HepG2 (cell line): ENCODE results near the gene URI1. TPM values are rescaled to one million over a fixed set of nuclear protein-coding genes. Genes with fewer than 3 reads are reported as not detected.

ENCODE experiments used
- ELF1 ChIP-seq: sonication (generic); formaldehyde crosslinking; IDR thresholded peaks from 2 replicates; pipeline ENCODE4 v1.4.0; 2020; ENCODE audit warnings: missing genetic modification reagents
- FOXM1 ChIP-seq: sonication (generic); formaldehyde crosslinking; IDR thresholded peaks from 2 replicates; pipeline ENCODE4 v1.5.0; 2020; ENCODE audit warnings: missing genetic modification reagents
- GABPB1 ChIP-seq: IDR thresholded peaks from 2 replicates; pipeline ENCODE4 v1.6.1; 2016; ENCODE audit warnings: mild to moderate bottlenecking, missing genetic modification reagents, moderate library complexity, missing compliant biosample characterization
- HDAC1 ChIP-seq: sonication (generic); formaldehyde crosslinking; IDR thresholded peaks from 2 replicates; pipeline ENCODE4 v1.5.1; 2020; ENCODE audit warnings: mild to moderate bottlenecking, missing genetic modification reagents
- HNF1B ChIP-seq: sonication (generic); formaldehyde crosslinking; IDR thresholded peaks from 2 replicates; pipeline ENCODE4 v1.5.1; 2020; ENCODE audit warnings: mild to moderate bottlenecking, moderate library complexity, missing genetic modification reagents
- HNRNPLL ChIP-seq: fragments of 200-400 bp; formaldehyde crosslinking; IDR thresholded peaks from 2 replicates; pipeline ENCODE4 v1.6.1; 2017; ENCODE audit warnings: mild to moderate bottlenecking, low read depth, low read length; ENCODE audit not compliant: poor library complexity, severe bottlenecking
- KLF11 ChIP-seq: IDR thresholded peaks from 2 replicates; pipeline ENCODE4 v1.6.1; 2016; ENCODE audit warnings: missing compliant biosample characterization
- KLF12 ChIP-seq: sonication (generic); formaldehyde crosslinking; IDR thresholded peaks from 2 replicates; pipeline ENCODE4 v1.4.0; 2020; ENCODE audit warnings: missing genetic modification reagents, borderline replicate concordance
- MTF1 ChIP-seq: sonication (generic); formaldehyde crosslinking; IDR thresholded peaks from 2 replicates; pipeline ENCODE4 v1.5.0; 2020; ENCODE audit warnings: missing genetic modification reagents
- SKI ChIP-seq: fragments of 450-650 bp; IDR thresholded peaks from one replicate; pipeline ENCODE4 v1.6.1; 2018; ENCODE audit warnings: mild to moderate bottlenecking; ENCODE audit not compliant: partially characterized antibody
- SOX6 ChIP-seq, 2 experiments: fragments of 450-650 bp in 1 of 2; sonication (generic) in 1 of 2; formaldehyde crosslinking in 1 of 2; IDR thresholded peaks; 2 replicates each; pipeline versions ENCODE4 v1.4.0 to v1.6.1; 2017 to 2020; ENCODE audit warnings: antibody characterized with exemption in 1 of 2, mild to moderate bottlenecking in 1 of 2, missing genetic modification reagents in 1 of 2
- STAT5B ChIP-seq: sonication (generic); formaldehyde crosslinking; IDR thresholded peaks from 2 replicates; pipeline ENCODE4 v1.4.0; 2020; ENCODE audit warnings: missing genetic modification reagents
- TGIF2 ChIP-seq: IDR thresholded peaks from 2 replicates; pipeline ENCODE4 v1.6.1; 2016; ENCODE audit warnings: control low read depth, missing compliant biosample characterization
- ZNF644 ChIP-seq: IDR thresholded peaks from 2 replicates; pipeline ENCODE4 v1.6.1; 2016; ENCODE audit warnings: low read depth
- ZNF687 ChIP-seq: sonication (generic); formaldehyde crosslinking; IDR thresholded peaks from 2 replicates; pipeline ENCODE4 v1.5.1; 2020; ENCODE audit warnings: mild to moderate bottlenecking, missing genetic modification reagents, moderate library complexity
- polyA plus RNA-seq, 8 experiments: library from polyadenylated mRNA; depleted of rRNA in 3 of 8; stranded (reverse) in 7 of 8; unstranded in 1 of 8; fragments of >200 nt; fragmentation: Illumina TruSeq in 4 of 8; extraction: Trizol in 4 of 8; gene quantifications; 2 replicates each; pipeline versions ENCODE4 v1.2.1 to v1.2.3, GENCODE V29; 2011 to 2016; ENCODE audit warnings: low read depth in 4 of 8, missing spikeins in 1 of 8, mixed read lengths in 1 of 8; ENCODE audit not compliant: insufficient read depth in 1 of 8
- total RNA-seq, 5 experiments: library from RNA; depleted of rRNA; stranded (reverse); fragments of >200 nt; fragmentation: Illumina TruSeq; extraction: Trizol; gene quantifications; 2 replicates each; pipeline ENCODE4 v1.2.3, GENCODE V29; 2016; ENCODE audit warnings: low read depth in 1 of 5
- TF ChIP-seq, protein P1 (sequence below): sonication (generic); formaldehyde crosslinking; IDR thresholded peaks from 2 replicates; pipeline ENCODE4 v1.9.0; 2021; ENCODE audit warnings: missing genetic modification reagents, borderline replicate concordance
- TF ChIP-seq, protein P2 (sequence below): sonication (generic); formaldehyde crosslinking; IDR thresholded peaks from 2 replicates; pipeline ENCODE4 v1.4.0; 2020; ENCODE audit warnings: missing genetic modification reagents, borderline replicate concordance
- TF ChIP-seq, protein P3 (sequence below): sonication (generic); formaldehyde crosslinking; IDR thresholded peaks from 2 replicates; pipeline ENCODE4 v1.5.0; 2020; ENCODE audit warnings: mild to moderate bottlenecking, missing genetic modification reagents

URI1 gene
- total and polyA plus RNA-seq, 2 of the 13 experiments (the other 11 are each of a cell fraction or from before 2014, with no cell fraction given): 43.6 to 67.9 TPM

DNA sequence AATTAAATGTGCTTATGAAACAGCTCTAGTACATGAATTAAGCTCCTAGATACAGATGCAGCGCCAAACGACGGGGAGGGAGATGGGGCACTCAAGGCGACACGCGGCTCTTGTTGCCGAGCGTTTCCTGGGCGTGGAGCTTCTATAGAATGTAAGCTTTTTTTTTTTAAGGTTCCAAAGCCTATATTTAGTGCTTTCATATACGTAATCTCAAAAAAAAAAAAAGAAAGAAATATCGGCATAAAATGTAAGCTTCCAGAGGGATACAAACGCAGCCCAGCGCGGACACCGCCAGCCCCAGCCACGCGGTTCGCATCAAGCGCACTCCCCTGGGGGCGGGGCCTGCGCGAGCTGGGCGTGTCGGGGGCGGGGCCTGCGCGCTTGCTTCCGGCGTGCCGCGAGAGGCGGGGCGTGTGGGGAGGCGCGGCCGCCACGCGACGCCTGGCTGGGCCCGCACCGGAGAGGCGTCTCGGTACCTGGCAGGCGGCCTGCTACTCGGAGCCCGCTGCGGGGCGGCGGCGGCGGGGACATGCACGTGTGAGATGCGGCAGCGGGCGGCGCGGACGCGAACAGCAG lies at the start of gene URI1 (continued):
- no peak; the same call in 1 of the 2 replicates for TF ChIP-seq TGIF2 (CRISPR knock-in tag)
- TF ChIP-seq KLF11: no peak
- TF ChIP-seq ZNF687: peak; percentile 68
- TF ChIP-seq SOX6 (IDR thresholded peaks at IDR 0.05): no peak
- no peak for TF ChIP-seq SOX6 (CRISPR knock-in tag; IDR thresholded peaks at IDR 0.05)
- no peak for TF ChIP-seq ELF1 (CRISPR knock-in tag)
- peak; percentile 81 for TF ChIP-seq GABPB1 (CRISPR knock-in tag)
- no peak for TF ChIP-seq HNF1B
- TF ChIP-seq STAT5B (CRISPR knock-in tag): no peak
- peak; percentile 25 for TF ChIP-seq SKI
- no peak for TF ChIP-seq HDAC1 (CRISPR knock-in tag)
- no peak for TF ChIP-seq ZNF644 (CRISPR knock-in tag)
- TF ChIP-seq KLF12 (CRISPR knock-in tag): no peak
- TF ChIP-seq FOXM1 (CRISPR knock-in tag): no peak
- TF ChIP-seq, protein P1, sequence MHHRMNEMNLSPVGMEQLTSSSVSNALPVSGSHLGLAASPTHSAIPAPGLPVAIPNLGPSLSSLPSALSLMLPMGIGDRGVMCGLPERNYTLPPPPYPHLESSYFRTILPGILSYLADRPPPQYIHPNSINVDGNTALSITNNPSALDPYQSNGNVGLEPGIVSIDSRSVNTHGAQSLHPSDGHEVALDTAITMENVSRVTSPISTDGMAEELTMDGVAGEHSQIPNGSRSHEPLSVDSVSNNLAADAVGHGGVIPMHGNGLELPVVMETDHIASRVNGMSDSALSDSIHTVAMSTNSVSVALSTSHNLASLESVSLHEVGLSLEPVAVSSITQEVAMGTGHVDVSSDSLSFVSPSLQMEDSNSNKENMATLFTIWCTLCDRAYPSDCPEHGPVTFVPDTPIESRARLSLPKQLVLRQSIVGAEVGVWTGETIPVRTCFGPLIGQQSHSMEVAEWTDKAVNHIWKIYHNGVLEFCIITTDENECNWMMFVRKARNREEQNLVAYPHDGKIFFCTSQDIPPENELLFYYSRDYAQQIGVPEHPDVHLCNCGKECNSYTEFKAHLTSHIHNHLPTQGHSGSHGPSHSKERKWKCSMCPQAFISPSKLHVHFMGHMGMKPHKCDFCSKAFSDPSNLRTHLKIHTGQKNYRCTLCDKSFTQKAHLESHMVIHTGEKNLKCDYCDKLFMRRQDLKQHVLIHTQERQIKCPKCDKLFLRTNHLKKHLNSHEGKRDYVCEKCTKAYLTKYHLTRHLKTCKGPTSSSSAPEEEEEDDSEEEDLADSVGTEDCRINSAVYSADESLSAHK (CRISPR knock-in tag): no peak
- TF ChIP-seq HNRNPLL: no peak
- TF ChIP-seq, protein P2, sequence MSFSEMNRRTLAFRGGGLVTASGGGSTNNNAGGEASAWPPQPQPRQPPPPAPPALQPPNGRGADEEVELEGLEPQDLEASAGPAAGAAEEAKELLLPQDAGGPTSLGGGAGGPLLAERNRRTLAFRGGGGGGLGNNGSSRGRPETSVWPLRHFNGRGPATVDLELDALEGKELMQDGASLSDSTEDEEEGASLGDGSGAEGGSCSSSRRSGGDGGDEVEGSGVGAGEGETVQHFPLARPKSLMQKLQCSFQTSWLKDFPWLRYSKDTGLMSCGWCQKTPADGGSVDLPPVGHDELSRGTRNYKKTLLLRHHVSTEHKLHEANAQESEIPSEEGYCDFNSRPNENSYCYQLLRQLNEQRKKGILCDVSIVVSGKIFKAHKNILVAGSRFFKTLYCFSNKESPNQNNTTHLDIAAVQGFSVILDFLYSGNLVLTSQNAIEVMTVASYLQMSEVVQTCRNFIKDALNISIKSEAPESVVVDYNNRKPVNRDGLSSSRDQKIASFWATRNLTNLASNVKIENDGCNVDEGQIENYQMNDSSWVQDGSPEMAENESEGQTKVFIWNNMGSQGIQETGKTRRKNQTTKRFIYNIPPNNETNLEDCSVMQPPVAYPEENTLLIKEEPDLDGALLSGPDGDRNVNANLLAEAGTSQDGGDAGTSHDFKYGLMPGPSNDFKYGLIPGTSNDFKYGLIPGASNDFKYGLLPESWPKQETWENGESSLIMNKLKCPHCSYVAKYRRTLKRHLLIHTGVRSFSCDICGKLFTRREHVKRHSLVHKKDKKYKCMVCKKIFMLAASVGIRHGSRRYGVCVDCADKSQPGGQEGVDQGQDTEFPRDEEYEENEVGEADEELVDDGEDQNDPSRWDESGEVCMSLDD (CRISPR knock-in tag): no peak
- no peak for TF ChIP-seq MTF1
- TF ChIP-seq, protein P3, sequence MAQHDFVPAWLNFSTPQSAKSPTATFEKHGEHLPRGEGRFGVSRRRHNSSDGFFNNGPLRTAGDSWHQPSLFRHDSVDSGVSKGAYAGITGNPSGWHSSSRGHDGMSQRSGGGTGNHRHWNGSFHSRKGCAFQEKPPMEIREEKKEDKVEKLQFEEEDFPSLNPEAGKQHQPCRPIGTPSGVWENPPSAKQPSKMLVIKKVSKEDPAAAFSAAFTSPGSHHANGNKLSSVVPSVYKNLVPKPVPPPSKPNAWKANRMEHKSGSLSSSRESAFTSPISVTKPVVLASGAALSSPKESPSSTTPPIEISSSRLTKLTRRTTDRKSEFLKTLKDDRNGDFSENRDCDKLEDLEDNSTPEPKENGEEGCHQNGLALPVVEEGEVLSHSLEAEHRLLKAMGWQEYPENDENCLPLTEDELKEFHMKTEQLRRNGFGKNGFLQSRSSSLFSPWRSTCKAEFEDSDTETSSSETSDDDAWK (CRISPR knock-in tag): no peak
